WERI-Rb-1 (cell line): ENCODE data around the gene ADAM12.

ENCODE experiments used
- DNase-seq: peaks from one replicate; pipeline ENCODE4 v3.0.0-alpha.2; 2020
- H3K27ac ChIP-seq: fragments of 250-450 bp; sonication (Bioruptor Pico); 2 replicates; pipeline ENCODE4 v1.5.1; 2020; ENCODE audit warnings: mild to moderate bottlenecking, moderate library complexity
- H3K27me3 ChIP-seq: fragments of 250-450 bp; sonication (Bioruptor Pico); 2 replicates; pipeline ENCODE4 v1.5.1; 2021; ENCODE audit warnings: mild to moderate bottlenecking, low read depth, moderate library complexity; ENCODE audit not compliant: insufficient read depth, severe bottlenecking
- H3K36me3 ChIP-seq: fragments of 250-450 bp; sonication (Bioruptor Pico); 2 replicates; pipeline ENCODE4 v1.5.1; 2020; ENCODE audit warnings: mild to moderate bottlenecking, moderate library complexity
- H3K4me3 ChIP-seq: 2 replicates; pipeline ENCODE4 v1.5.1; 2011; ENCODE audit warnings: low read depth, mild to moderate bottlenecking, control low read depth, low read length
- H3K9me3 ChIP-seq: fragments of 250-450 bp; sonication (Bioruptor Pico); 2 replicates; pipeline ENCODE4 v1.5.1; 2021; ENCODE audit warnings: mild to moderate bottlenecking, moderate library complexity; ENCODE audit not compliant: severe bottlenecking
- CTCF ChIP-seq: IDR thresholded peaks from 2 replicates; pipeline ENCODE4 v1.5.1; 2011; ENCODE audit warnings: low read depth, mild to moderate bottlenecking, control low read depth, inconsistent platforms, low read length

The ADAM12 gene

GRCh38 chr10:126342680-126343079, 45.6 kb downstream of the ADAM12 start:
- no peak overlapping the region for H3K27ac ChIP-seq
- no peak for TF ChIP-seq CTCF
- DNase-seq = no peak
- no peaks in the 10 kb centered on the region for H3K9me3 ChIP-seq
- no peak overlapping the region for H3K4me3 ChIP-seq
- no peaks in the 10 kb centered on the region for H3K27me3 ChIP-seq
- no peaks in the 10 kb centered on the region for H3K36me3 ChIP-seq

DNA sequence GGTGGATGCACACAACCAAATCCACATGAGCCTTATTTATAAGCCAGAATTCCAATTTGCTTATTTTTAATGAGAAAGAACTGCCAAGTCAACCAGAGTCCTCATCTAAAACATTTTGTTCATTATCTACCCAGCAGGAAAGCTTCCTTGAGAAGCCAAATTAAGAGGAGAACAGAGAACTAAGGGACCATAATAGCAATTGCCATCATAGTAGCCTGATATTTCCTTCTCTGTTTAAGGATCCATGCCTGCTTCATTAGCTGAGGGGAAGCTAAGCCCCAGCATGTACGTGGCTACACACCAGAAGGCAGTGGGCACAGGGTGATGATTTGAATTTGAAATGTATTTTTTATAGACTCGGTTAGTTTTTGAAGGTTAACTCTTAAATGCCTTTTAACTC, 46.8 kb downstream of the ADAM12 start:
- Histone ChIP-seq H3K9me3 (no peaks in the 10 kb centered on the region), H3K27me3 (no peaks in the 10 kb centered on the region), H3K27ac (no peak overlapping the region), H3K36me3 (no peaks in the 10 kb centered on the region), H3K4me3 (no peak overlapping the region)
- DNase-seq = no peak
- no peak for TF ChIP-seq CTCF

DNA sequence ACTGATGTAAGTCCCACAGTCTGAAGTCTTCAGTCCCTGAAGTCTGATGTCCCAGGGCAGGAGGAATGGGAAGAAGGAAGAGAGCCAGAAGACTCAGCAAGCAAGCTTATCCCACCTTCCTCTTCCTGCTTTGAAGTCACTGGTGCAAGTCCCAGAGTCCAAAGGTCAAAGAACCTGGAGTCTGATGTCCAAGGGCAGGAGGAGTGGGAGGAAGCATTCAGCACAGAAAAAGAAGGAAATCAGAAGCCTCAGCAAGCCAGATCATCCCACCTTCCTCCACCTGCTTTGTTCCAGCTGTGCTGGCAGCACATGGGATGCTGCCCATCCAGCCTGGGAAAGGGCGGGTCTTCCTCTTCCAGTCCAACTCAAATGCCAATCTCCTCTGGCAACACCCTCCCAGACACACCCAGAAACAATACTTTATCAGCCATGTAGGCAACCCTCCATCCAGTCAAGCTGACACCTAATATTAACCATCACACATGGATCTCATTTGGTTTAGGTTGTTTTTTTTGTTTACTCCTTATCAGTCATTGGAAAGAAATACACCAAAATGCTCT, 50.9 kb downstream of the ADAM12 start:
- no peak for DNase-seq

DNA sequence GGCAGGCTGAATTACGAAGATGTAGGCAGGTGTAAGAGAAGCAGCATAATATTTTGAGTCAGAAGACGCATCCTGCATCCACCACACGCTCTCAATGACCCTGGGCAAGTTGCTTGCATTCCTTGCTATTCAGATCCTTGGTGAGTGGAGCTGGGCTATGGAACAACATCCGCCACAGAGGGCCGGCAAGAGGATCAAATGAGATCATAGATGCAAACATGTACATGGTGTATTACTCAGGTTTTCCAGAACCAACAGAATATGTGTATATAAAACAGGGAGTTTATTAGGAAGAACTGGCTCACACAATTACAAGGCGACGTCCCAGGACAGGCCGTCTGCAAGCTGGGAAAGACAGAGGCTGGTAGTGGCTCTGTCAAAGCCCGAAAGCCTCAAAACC, 51.5 kb downstream of the ADAM12 start:
- TF ChIP-seq CTCF = no peak
- Histone ChIP-seq H3K9me3 (no peaks in the 10 kb centered on the region), H3K4me3 (no peak overlapping the region), H3K36me3 (no peaks in the 10 kb centered on the region), H3K27me3 (no peaks in the 10 kb centered on the region), H3K27ac (no peak overlapping the region)
- no peak for DNase-seq

More for the DNA sequence above, 50.9 kb downstream of the ADAM12 start:
- H3K27ac ChIP-seq = no peak overlapping the region
- no peak for TF ChIP-seq CTCF
- H3K4me3 ChIP-seq = no peak overlapping the region
- H3K9me3 ChIP-seq = no peaks in the 10 kb centered on the region
- H3K36me3 ChIP-seq = no peaks in the 10 kb centered on the region
- H3K27me3 ChIP-seq = no peaks in the 10 kb centered on the region

GRCh38 chr10:126334272-126334671, 54.0 kb downstream of the ADAM12 start:
- DNase-seq = no peak
- Histone ChIP-seq H3K27ac (no peak overlapping the region), H3K9me3 (no peaks in the 10 kb centered on the region), H3K36me3 (no peaks in the 10 kb centered on the region), H3K27me3 (no peaks in the 10 kb centered on the region), H3K4me3 (no peak overlapping the region)
- no peak for TF ChIP-seq CTCF

- Histone ChIP-seq H3K9me3 (no peaks in the 10 kb centered on the region), H3K27me3 (no peaks in the 10 kb centered on the region), H3K27ac (no peak overlapping the region), H3K36me3 (no peaks in the 10 kb centered on the region), H3K4me3 (no peak overlapping the region)
- DNase-seq = no peak
- TF ChIP-seq CTCF = no peak
Measured at GRCh38 chr10:126332576-126332975, 55.7 kb downstream of the ADAM12 start.
